GM18508 (cell line): Measurements from ENCODE around the gene RPL27A.

ENCODE experiments used
- ATAC-seq: cut with Tn5 transposase; IDR thresholded peaks from one replicate; pipeline ENCODE4 v1.9.1; 2021; ENCODE audit warnings: moderate number of reproducible peaks; ENCODE audit not compliant: insufficient read depth, unreplicated experiment

Gene RPL27A

GRCh38 chr11:8697054-8697453 lies 14.5 kb downstream of the RPL27A start:
- ATAC-seq, result no peak

DNA sequence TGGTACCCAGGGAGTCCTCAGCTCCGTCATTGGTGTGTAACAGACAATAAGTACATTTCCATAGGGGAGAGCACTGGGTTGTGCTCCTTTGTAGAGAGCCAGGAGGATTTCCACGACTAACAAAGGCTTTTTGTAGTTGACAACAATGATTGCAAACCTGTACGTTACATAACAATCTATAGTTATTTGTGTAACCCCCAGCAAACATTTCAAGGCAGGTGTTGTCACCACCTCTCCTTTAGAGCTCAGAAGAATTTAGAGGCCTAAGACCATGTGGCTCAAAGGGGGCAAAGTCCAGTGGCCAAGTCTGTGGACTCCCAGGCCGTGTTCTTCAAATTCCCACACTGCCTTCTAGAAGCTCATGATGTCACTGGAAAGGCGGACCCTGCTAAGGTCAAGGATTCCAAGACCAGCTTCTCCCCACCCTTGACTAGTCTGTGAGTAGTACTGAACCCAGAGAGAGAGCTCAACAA lies 15.8 kb downstream of the RPL27A start:
- no peak for ATAC-seq

- ATAC-seq, result no peak
Measured at GRCh38 chr11:8698917-8699441, 16.4 kb downstream of the RPL27A start.

- no peak for ATAC-seq
Measured at GRCh38 chr11:8699903-8700302, 17.3 kb downstream of the RPL27A start.

- no peak for ATAC-seq
Measured at GRCh38 chr11:8701891-8702597, 19.5 kb downstream of the RPL27A start.

DNA sequence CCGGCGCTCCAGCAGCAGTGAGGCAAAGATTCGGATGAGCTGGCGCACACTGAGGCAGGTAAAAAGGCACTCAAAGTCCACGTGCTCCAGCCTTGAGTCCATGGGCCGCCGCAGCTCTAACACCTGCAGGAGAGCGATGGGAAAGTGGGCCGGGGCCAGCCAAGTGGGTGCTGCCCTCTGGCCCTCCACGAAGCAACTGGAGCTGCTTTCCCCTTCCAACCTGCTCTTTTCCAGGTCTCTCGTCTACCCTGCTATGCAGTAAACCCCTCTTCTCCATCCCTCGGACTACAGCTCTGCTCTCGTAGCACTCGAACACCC lies 20.0 kb downstream of the RPL27A start:
- ATAC-seq, result no peak

DNA sequence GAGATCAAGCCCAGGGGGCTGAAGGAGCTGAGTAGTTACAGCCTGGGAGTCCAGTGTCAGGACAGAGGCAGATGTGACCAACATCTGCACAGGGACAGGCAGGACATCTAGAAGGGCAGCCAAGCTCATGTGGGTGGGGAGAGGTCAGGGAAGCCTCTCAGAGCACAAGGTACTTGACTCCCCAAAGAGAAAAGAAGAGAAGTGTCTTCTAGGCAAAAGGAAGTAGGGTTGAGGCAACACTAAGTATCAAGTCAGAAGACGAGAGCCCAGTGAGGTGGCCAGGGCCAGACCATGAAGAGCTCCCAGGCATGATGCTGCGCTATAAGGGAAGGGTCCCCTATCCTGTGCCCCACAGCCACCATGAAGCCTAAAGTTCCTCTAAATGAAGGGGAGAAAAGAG lies 21.5 kb downstream of the RPL27A start:
- ATAC-seq, result no peak

DNA sequence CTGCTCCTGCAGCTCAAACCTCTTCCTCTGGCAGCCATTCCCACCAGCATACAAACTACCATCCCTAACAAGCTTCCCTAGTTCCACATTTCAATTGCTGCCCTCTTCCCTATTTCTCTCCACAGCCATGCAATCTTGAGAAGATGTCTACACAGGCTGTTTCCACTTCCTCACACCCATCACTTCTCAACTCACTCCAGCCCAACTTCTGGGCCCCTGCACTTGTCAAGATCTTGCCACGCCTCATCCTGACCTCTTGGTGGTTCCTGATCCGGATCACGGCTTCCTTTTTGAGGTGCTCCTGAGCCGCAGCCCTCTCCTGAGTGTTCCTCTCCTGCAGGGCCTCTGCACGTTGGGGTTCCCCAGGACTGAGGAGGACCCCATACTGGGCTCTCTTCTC lies 22.6 kb downstream of the RPL27A start:
- ATAC-seq, result no peak

GRCh38 chr11:8706673-8707432 lies 24.3 kb downstream of the RPL27A start:
- no peak for ATAC-seq

DNA sequence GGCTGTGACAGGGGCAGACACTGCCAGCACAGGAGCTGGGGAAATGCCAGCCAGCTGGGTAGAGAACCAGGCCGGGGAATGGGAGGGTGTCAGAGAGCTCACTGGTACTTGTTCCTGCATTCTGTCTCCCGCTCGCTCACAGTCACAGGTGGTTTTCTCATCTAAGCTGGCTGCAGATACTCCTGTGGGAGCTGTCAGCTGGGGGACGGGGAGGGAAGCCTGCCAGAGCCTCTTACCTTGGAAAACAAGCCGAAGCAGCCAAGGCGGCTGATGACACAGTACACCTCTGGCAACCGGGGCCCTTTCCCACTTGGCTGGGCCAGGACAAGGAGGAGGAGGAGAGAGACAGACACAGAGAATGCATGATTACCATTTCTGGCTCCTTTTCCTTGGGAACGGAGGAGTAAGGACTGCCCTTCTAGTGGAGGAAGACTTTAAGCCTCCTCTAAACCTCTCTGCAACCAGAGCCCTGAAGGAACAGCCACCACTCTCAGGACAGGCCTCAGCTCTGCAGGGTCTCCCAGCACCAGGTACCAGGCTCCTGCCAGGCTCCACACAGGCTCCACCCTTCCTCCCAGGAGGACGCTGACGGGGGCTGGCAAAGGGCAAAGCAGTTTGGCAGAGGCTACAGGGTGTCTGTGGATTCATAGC lies 25.1 kb downstream of the RPL27A start:
- no peak for ATAC-seq

- ATAC-seq, result no peak
Measured at GRCh38 chr11:8709002-8709672, 26.5 kb downstream of the RPL27A start.

- no peak for ATAC-seq
Measured at GRCh38 chr11:8709777-8710176, 27.2 kb downstream of the RPL27A start.

DNA sequence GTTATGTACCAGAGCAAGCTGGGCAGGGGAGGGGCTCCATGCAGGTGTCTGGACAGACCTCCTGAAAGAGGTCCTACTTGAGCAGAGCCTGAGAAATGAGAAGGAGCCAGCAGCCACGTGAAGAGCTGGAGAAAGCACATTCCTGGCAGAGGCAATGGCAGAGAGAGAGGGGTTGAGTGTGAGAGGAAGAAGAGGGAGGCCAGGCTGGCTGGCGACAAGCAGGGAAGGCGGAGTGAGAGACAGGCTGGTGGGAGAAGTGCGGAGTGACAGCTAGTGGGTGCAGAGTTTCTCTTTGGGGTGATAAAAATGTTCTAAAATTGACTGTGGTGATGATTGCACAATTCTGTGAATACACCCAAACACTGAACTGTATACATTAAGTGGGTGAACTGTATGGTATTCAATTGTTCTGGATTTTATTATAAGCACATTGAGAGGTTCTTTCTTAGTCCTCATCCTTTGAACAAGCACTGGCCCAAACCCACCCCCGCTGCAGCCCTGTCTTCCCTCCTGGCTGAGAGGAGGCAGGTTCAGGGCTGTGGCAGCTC lies 29.4 kb downstream of the RPL27A start:
- no peak for ATAC-seq

GRCh38 chr11:8712506-8712905 lies 29.9 kb downstream of the RPL27A start:
- no peak for ATAC-seq

DNA sequence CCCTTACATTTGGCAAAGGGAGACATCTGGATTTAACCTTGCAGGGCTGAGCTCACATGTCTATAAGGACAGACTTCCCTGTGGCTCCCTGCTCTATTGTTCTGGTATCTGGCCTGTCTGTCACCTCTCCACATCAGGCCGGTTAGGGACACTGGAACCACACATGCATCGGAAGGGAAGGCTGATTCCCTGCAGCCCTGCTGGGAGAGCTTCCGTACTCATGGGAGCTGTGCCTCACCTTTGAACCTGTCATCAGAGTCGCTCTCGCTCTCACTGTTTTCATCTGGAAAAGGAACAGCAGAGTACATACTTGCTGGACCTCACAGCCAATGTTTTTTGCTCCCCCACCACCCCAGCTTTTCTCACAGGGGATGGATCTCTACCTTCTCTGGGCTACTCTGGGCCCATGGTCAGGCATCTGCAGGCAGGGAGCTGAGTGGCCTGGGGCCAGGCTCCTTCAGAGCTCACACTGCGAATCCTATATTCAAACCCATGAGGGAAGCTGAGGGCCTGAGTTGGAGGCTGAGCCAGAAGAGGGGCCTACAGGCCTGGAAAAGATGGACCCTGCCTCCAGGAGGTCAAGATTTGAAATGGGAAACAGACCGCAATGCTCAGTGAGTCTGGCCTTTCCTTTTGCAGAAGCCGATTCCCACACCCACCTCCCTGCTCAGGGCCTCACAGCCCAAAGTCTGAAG lies 31.3 kb downstream of the RPL27A start:
- ATAC-seq, result no peak

DNA sequence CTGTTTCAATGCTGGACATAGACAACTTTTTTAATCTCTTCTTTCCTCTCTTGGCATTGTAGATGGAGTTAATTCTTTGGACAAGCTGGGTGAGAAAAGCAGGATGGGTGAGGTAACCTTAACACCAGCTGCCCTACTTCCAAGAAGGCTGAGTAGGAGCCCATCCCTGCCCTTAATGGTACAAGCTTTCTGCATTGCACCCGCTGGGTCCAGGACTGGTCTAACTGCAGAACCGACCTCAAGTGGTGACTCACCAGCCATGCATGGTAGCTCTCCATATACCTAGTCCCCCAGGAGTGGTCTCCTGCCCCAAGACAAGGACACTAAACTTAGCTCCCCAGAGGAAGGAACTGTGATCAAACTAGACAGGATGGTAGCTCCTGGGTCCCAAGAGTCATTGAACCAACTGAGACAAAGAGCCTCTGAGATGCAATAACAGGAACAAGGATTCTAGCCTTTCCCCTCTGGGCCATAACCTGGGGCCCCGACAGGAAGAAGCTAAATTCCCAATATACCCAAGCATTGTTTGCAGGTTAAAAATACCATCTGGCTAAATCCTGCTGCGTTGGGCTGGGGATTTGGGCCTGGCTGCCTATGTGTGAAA lies 32.1 kb downstream of the RPL27A start:
- ATAC-seq, result no peak

GRCh38 chr11:8715501-8715900 lies 32.9 kb downstream of the RPL27A start:
- ATAC-seq, result no peak

DNA sequence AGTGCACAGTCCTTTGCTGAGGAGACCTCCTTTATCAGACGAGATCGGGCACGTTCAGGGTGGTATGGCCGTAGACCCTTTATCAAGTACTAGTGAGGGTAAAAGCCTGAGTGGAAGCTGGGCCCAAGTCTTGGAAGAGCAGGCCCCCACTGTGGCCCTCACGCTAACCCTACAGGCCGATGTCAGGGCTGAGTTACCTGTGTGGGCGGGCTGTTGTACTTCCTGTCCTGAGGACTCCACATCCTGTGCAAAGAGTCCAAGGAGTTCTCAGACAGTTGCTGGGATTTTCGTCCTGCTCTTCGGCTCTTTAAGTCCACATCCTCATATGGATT lies 34.9 kb downstream of the RPL27A start:
- ATAC-seq, result no peak

- no peak for ATAC-seq
Measured at GRCh38 chr11:8717876-8718753, 35.5 kb downstream of the RPL27A start.
